Measurements from ENCODE around the gene CFAP92. TPM values are rescaled to one million over a fixed set of nuclear protein-coding genes. Genes with fewer than 3 reads are reported as not detected.

Gene CFAP92
- total and polyA plus RNA-seq, 4 donors, result 0.05 to 0.25 (median 0.06) TPM; not detected in 1

- H3K9me3 ChIP-seq (ENCODE audit: control insufficient read depth in 4 of 4, low read length in 3 of 4), result no peaks in the 10 kb centered on the region
- H3K27me3 ChIP-seq (ENCODE audit: control insufficient read depth in 4 of 4, insufficient read depth in 4 of 4, low read length in 3 of 4), result peaks cover 0 to 4% (median 0%) of the 10 kb centered on the region in 4 donors
- no peak overlapping the region for H3K4me3 ChIP-seq (ENCODE audit: low read depth in 1 of 3, low read length in 3 of 3)
- DNase-seq (ENCODE audit: low spot score), result no peak
- H3K36me3 ChIP-seq (ENCODE audit: control insufficient read depth in 4 of 4, insufficient read depth in 3 of 4, low read depth in 1 of 4, low read length in 3 of 4), result no peaks in the 10 kb centered on the region
- no peak overlapping the region for H3K9ac ChIP-seq (ENCODE audit: low read depth in 1 of 2, low read length in 2 of 2)
- H3K27ac ChIP-seq (ENCODE audit: low read depth in 1 of 2, low read length in 2 of 2), result no peak overlapping the region
- H3K4me1 ChIP-seq (ENCODE audit: control insufficient read depth in 4 of 4, insufficient read depth in 4 of 4, low read length in 3 of 4), result peaks cover 4 to 15% (median 6%) of the 10 kb centered on the region in 4 donors
- TF ChIP-seq ZBTB33 (IDR thresholded peaks at IDR 0.05), result no peak
- TF ChIP-seq YY1 (IDR thresholded peaks at IDR 0.05), result no peak
- no peak for TF ChIP-seq RAD21 (IDR thresholded peaks at IDR 0.05)
- no peak for TF ChIP-seq GABPA (IDR thresholded peaks at IDR 0.05 in 1 of 2, conservative IDR thresholded peaks at IDR 0.05 in 1 of 2)
- TF ChIP-seq HNF4G (IDR thresholded peaks at IDR 0.05), result no peak
- WGBS, result 88% methylated on average over 2 of the region's 2 CpGs
Observed at GRCh38 chr3:129007792-129008191, 13.9 kb upstream of the CFAP92 start.

GRCh38 chr3:129006864-129007263, 13.0 kb upstream of the CFAP92 start:
- no peak overlapping the region for H3K9ac ChIP-seq (ENCODE audit: low read depth in 1 of 2, low read length in 2 of 2)
- no peaks in the 10 kb centered on the region for H3K9me3 ChIP-seq (ENCODE audit: control insufficient read depth in 4 of 4, low read length in 3 of 4)
- no peak for DNase-seq (ENCODE audit: low spot score)
- peaks cover 6 to 24% (median 9%) of the 10 kb centered on the region in 4 donors for H3K4me1 ChIP-seq (ENCODE audit: control insufficient read depth in 4 of 4, insufficient read depth in 4 of 4, low read length in 3 of 4)
- no peak overlapping the region for H3K4me3 ChIP-seq (ENCODE audit: low read depth in 1 of 3, low read length in 3 of 3)
- no peak overlapping the region for H3K27ac ChIP-seq (ENCODE audit: low read depth in 1 of 2, low read length in 2 of 2)
- WGBS, result 85% methylated on average over 3 of the region's 3 CpGs
- H3K27me3 ChIP-seq (ENCODE audit: control insufficient read depth in 4 of 4, insufficient read depth in 4 of 4, low read length in 3 of 4), result peaks cover 2 to 7% (median 4%) of the 10 kb centered on the region in 4 donors
- no peaks in the 10 kb centered on the region for H3K36me3 ChIP-seq (ENCODE audit: control insufficient read depth in 4 of 4, insufficient read depth in 3 of 4, low read depth in 1 of 4, low read length in 3 of 4)
- no peak for TF ChIP-seq HNF4G (IDR thresholded peaks at IDR 0.05)
- TF ChIP-seq NR2F2 (IDR thresholded peaks at IDR 0.05), result no peak
- no peak for TF ChIP-seq CTCF (IDR thresholded peaks at IDR 0.05; ENCODE audit: low read depth, low read length, missing input control)
- TF ChIP-seq JUND (IDR thresholded peaks at IDR 0.05), result no peak
- TF ChIP-seq GABPA (IDR thresholded peaks at IDR 0.05 in 1 of 2, conservative IDR thresholded peaks at IDR 0.05 in 1 of 2), result no peak
- TF ChIP-seq HNF4A (conservative IDR thresholded peaks at IDR 0.05), result no peak
- TF ChIP-seq RAD21 (IDR thresholded peaks at IDR 0.05), result no peak
- TF ChIP-seq EGR1 (IDR thresholded peaks at IDR 0.05; ENCODE audit: low read depth in 2 of 2), result no peak
- no peak for TF ChIP-seq ZBTB33 (IDR thresholded peaks at IDR 0.05)
- TF ChIP-seq YY1 (IDR thresholded peaks at IDR 0.05), result no peak
- TF ChIP-seq, protein P1, sequence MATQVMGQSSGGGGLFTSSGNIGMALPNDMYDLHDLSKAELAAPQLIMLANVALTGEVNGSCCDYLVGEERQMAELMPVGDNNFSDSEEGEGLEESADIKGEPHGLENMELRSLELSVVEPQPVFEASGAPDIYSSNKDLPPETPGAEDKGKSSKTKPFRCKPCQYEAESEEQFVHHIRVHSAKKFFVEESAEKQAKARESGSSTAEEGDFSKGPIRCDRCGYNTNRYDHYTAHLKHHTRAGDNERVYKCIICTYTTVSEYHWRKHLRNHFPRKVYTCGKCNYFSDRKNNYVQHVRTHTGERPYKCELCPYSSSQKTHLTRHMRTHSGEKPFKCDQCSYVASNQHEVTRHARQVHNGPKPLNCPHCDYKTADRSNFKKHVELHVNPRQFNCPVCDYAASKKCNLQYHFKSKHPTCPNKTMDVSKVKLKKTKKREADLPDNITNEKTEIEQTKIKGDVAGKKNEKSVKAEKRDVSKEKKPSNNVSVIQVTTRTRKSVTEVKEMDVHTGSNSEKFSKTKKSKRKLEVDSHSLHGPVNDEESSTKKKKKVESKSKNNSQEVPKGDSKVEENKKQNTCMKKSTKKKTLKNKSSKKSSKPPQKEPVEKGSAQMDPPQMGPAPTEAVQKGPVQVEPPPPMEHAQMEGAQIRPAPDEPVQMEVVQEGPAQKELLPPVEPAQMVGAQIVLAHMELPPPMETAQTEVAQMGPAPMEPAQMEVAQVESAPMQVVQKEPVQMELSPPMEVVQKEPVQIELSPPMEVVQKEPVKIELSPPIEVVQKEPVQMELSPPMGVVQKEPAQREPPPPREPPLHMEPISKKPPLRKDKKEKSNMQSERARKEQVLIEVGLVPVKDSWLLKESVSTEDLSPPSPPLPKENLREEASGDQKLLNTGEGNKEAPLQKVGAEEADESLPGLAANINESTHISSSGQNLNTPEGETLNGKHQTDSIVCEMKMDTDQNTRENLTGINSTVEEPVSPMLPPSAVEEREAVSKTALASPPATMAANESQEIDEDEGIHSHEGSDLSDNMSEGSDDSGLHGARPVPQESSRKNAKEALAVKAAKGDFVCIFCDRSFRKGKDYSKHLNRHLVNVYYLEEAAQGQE (IDR thresholded peaks at IDR 0.05), result no peak
- TF ChIP-seq, protein P2, sequence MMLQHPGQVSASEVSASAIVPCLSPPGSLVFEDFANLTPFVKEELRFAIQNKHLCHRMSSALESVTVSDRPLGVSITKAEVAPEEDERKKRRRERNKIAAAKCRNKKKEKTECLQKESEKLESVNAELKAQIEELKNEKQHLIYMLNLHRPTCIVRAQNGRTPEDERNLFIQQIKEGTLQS (IDR thresholded peaks at IDR 0.05), result no peak
- no peak for TF ChIP-seq TAF1 (conservative IDR thresholded peaks at IDR 0.05)
- TF ChIP-seq, protein P3, sequence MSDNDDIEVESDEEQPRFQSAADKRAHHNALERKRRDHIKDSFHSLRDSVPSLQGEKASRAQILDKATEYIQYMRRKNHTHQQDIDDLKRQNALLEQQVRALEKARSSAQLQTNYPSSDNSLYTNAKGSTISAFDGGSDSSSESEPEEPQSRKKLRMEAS (IDR thresholded peaks at IDR 0.05), result no peak
- TF ChIP-seq SP1 (IDR thresholded peaks at IDR 0.05), result no peak
- TF ChIP-seq FOXA1 (IDR thresholded peaks at IDR 0.05), result no peak
- no peak for TF ChIP-seq RXRA (IDR thresholded peaks at IDR 0.05)
- no peak for TF ChIP-seq FOXA2 (IDR thresholded peaks at IDR 0.05)

All from liver (tissue), 9 donors.